Left lung (tissue), 10 donors: ENCODE measurements around the gene TNF. TPM values are rescaled to one million over a fixed set of nuclear protein-coding genes. Genes with fewer than 3 reads are reported as not detected.

ENCODE experiments used
- ATAC-seq: fragments of 200-7000 bp; cut with Tn5 transposase; one replicate; pipeline ENCODE4 v1.9.1; 2020; ENCODE audit warnings: moderate library complexity
- DNase-seq, 4 donors: peaks; one replicate each; pipeline ENCODE4 v3.0.0-alpha.2; 2013 to 2020
- H3K27ac ChIP-seq, 2 donors: fragments of 200-600 bp; sonication (generic) in 1 of 2; one replicate each; pipeline versions ENCODE4 v1.5.0 to v1.8.0; 2020 to 2021
- H3K27me3 ChIP-seq, 2 donors: fragments of 200-600 bp; sonication (generic) in 1 of 2; one replicate each; pipeline versions ENCODE4 v1.5.0 to v1.8.0; 2020 to 2021
- H3K36me3 ChIP-seq, 2 donors: fragments of 200-600 bp; sonication (generic) in 1 of 2; one replicate each; pipeline versions ENCODE4 v1.5.0 to v1.8.0; 2020 to 2021
- H3K4me1 ChIP-seq, 2 donors: fragments of 200-600 bp; one replicate each; pipeline ENCODE4 v1.8.0; 2021
- H3K4me3 ChIP-seq, 2 donors: fragments of 200-600 bp; sonication (generic) in 1 of 2; one replicate each; pipeline versions ENCODE4 v1.5.0 to v1.8.0; 2020 to 2021; ENCODE audit warnings: mild to moderate bottlenecking in 1 of 2
- H3K9me3 ChIP-seq, 2 donors: fragments of 200-600 bp; sonication (generic) in 1 of 2; one replicate each; pipeline versions ENCODE4 v1.5.0 to v1.8.0; 2020 to 2021
- CTCF ChIP-seq, 2 donors: fragments of 200-600 bp; sonication (generic) in 1 of 2; IDR thresholded peaks; one replicate each; pipeline versions ENCODE4 v1.5.0 to v1.8.0; 2021; ENCODE audit warnings: antibody characterized with exemption in 2 of 2
- intact Hi-C, 2 donors: fragments of 100-400 bp; cut with DNase I; formaldehyde crosslinking; loops; one replicate each; pipeline versions ENCODE4 v1.11.2 to v1.14.2; 2022
- polyA plus RNA-seq, 6 donors: library from polyadenylated mRNA; unstranded; fragments of 120-200 nt; gene quantifications; one replicate each; pipeline ENCODE4 v1.2.1, GENCODE V29; 2013; ENCODE audit not compliant: insufficient read length in 6 of 6
- total RNA-seq, 2 donors: library from RNA; stranded (reverse); fragmentation: NEBNext Ultra II Directional; extraction: Animal tissue kit (Norgen Biotek cat#: 25700); gene quantifications; one replicate each; pipeline ENCODE4 v1.2.1, GENCODE V29; 2021
- donor health status: DM: no; HTN: yes; CAD: no.
- donor health status: DM: no; HTN: no; CAD: no.

The TNF gene
- total and polyA plus RNA-seq, 8 donors: 0.19 to 10.4 (median 0.29) TPM; not detected in 1

GRCh38 chr6:31532644-31533454 lies 42.5 kb upstream of the TNF start:
- intact Hi-C loops: no loop called here
- H3K27ac ChIP-seq: no peak overlapping the region
- H3K36me3 ChIP-seq: peaks cover 0 to 95% of the 10 kb centered on the region in 2 donors
- ATAC-seq: no peak
- peaks cover 0 to 20% of the 10 kb centered on the region in 2 donors for H3K4me1 ChIP-seq
- H3K9me3 ChIP-seq: no peaks in the 10 kb centered on the region
- no peak for TF ChIP-seq CTCF (IDR thresholded peaks at IDR 0.05)
- no peaks in the 10 kb centered on the region for H3K27me3 ChIP-seq
- no peak overlapping the region for H3K4me3 ChIP-seq
- DNase-seq: no peak

- Histone ChIP-seq H3K4me1 (peaks cover 0 to 25% of the 10 kb centered on the region in 2 donors), H3K27me3 (no peaks in the 10 kb centered on the region), H3K4me3 (no peak overlapping the region), H3K36me3 (peaks cover 0 to 99% of the 10 kb centered on the region in 2 donors), H3K27ac (no peak overlapping the region), H3K9me3 (no peaks in the 10 kb centered on the region)
- no peak for TF ChIP-seq CTCF (IDR thresholded peaks at IDR 0.05)
- DNase-seq (no peak), ATAC-seq (no peak)
- intact Hi-C loops: no loop called here
Measured at GRCh38 chr6:31533455-31533841, 41.9 kb upstream of the TNF start.

GRCh38 chr6:31534011-31534410 lies 41.4 kb upstream of the TNF start:
- Histone ChIP-seq H3K4me3 (no peak overlapping the region), H3K27me3 (no peaks in the 10 kb centered on the region), H3K27ac (no peak overlapping the region), H3K36me3 (peaks cover 0 to 99% of the 10 kb centered on the region in 2 donors), H3K9me3 (no peaks in the 10 kb centered on the region), H3K4me1 (peaks cover 0 to 31% of the 10 kb centered on the region in 2 donors)
- no peak for TF ChIP-seq CTCF (IDR thresholded peaks at IDR 0.05)
- ATAC-seq (no peak), DNase-seq (no peak)
- intact Hi-C loops: no loop called here

- no peaks in the 10 kb centered on the region for H3K27me3 ChIP-seq
- TF ChIP-seq CTCF (IDR thresholded peaks at IDR 0.05): no peak
- peaks cover 0 to 100% of the 10 kb centered on the region in 2 donors for H3K36me3 ChIP-seq
- DNase-seq: no peak
- ATAC-seq: no peak
- peaks cover 5 to 36% of the 10 kb centered on the region in 2 donors for H3K4me1 ChIP-seq
- intact Hi-C loops: no loop called here
- no peak overlapping the region for H3K27ac ChIP-seq
- H3K9me3 ChIP-seq: no peaks in the 10 kb centered on the region
- H3K4me3 ChIP-seq: no peak overlapping the region
Measured at GRCh38 chr6:31534521-31535040, 40.8 kb upstream of the TNF start.

- Histone ChIP-seq H3K36me3 (peaks cover 0 to 96% of the 10 kb centered on the region in 2 donors), H3K4me1 (peaks cover 16 to 48% of the 10 kb centered on the region in 2 donors), H3K9me3 (no peaks in the 10 kb centered on the region), H3K27me3 (no peaks in the 10 kb centered on the region), H3K27ac (no peak overlapping the region), H3K4me3 (no peak overlapping the region)
- ATAC-seq (no peak), DNase-seq (no peak)
- intact Hi-C loops: no loop called here
- TF ChIP-seq CTCF (IDR thresholded peaks at IDR 0.05): no peak
Measured at GRCh38 chr6:31535538-31536324, 39.6 kb upstream of the TNF start.
